Stimulated activated memory B cell treated with anti-CD40 and anti-IgM and Interleukin-4, amounts not matched to agents 10 μg/mL and 1 μg/mL and 100 μg/mL, for 72 hours (primary cell): ENCODE measurements around the gene PDE6A.
"Not testable (repeated sequence)": the region's sequence is repeated elsewhere in the genome, so short reads cannot be mapped to it uniquely, and the experiment has no call there.

ENCODE experiments used
- ATAC-seq: fragments of 150-1000 bp; cut with Tn5 transposase; 2 replicates; pipeline ENCODE4 v1.10.0; 2021
- H3K27ac Mint-ChIP-seq: one replicate; pipeline ENCODE4 v1.8.0; 2022; ENCODE audit warnings: mild to moderate bottlenecking, mixed read lengths
- H3K27me3 Mint-ChIP-seq: one replicate; pipeline ENCODE4 v1.8.0; 2022; ENCODE audit warnings: mixed read lengths
- H3K36me3 Mint-ChIP-seq: one replicate; pipeline ENCODE4 v1.8.0; 2022; ENCODE audit warnings: mixed read lengths
- H3K4me1 Mint-ChIP-seq: one replicate; pipeline ENCODE4 v1.8.0; 2022; ENCODE audit warnings: mixed read lengths
- H3K4me3 Mint-ChIP-seq: one replicate; pipeline ENCODE4 v1.8.0; 2022; ENCODE audit warnings: mild to moderate bottlenecking, moderate library complexity, mixed read lengths
- H3K9me3 Mint-ChIP-seq: one replicate; pipeline ENCODE4 v1.8.0; 2022; ENCODE audit warnings: mixed read lengths

The PDE6A gene

DNA sequence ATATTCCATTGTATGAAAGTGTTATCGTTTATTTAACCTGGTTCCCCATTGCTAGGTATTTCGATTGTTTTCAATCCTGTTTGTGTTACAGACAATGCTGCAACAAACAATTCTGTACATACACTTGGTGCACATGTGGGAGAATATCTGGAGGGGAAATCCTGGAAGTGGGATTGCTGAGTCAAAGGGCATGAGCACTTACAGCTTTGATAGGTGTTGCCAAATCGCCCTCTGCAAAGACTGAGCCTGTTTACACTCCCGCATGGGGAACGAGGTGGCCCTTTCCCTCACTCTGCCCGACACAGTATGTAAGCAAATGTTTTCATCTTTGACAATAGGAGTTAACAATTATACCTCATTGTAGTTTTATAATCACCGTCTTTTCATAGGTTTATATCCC, 66.2 kb downstream of the PDE6A start:
- Mint-ChIP-seq H3K36me3 (no peaks in the 10 kb centered on the region), H3K9me3 (peaks cover 5% of the 10 kb centered on the region), H3K27me3 (peaks cover 20% of the 10 kb centered on the region), H3K4me1 (no peaks in the 10 kb centered on the region), H3K4me3 (no peak overlapping the region), H3K27ac (no peak overlapping the region)
- no peak for ATAC-seq

DNA sequence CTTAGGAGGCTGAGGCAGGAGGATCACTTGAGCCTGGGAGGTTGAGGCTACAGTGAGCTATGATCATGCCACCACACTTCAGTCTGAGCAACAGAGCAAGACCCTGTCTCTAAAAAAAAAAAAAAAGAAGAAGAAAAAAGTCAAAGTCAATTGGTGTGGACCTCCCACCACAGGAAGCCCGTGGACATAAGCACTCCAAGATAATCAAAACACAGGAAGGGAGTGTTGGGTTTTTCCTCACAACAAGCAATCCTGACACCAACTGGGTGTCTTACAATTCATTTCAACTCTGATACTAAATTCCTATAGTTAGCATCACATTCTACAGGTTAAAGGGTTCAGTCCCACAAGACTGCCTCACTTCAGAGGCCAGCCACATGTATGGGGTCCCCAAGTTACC, 70.7 kb downstream of the PDE6A start:
- H3K4me1 Mint-ChIP-seq = no peaks in the 10 kb centered on the region
- H3K4me3 Mint-ChIP-seq = no peak overlapping the region
- H3K36me3 Mint-ChIP-seq = peaks cover 6% of the 10 kb centered on the region
- no peak for ATAC-seq
- no peak overlapping the region for H3K27ac Mint-ChIP-seq
- no peaks in the 10 kb centered on the region for H3K27me3 Mint-ChIP-seq
- no peaks in the 10 kb centered on the region for H3K9me3 Mint-ChIP-seq

GRCh38 chr5:149872351-149873040, 72.1 kb downstream of the PDE6A start:
- Mint-ChIP-seq H3K9me3 (no peaks in the 10 kb centered on the region), H3K4me1 (no peaks in the 10 kb centered on the region), H3K36me3 (peaks cover 6% of the 10 kb centered on the region), H3K4me3 (no peak overlapping the region), H3K27ac (no peak overlapping the region), H3K27me3 (no peaks in the 10 kb centered on the region)
- ATAC-seq = no peak

GRCh38 chr5:149871471-149871870, 73.1 kb downstream of the PDE6A start:
- H3K4me1 Mint-ChIP-seq = no peaks in the 10 kb centered on the region
- no peak overlapping the region for H3K27ac Mint-ChIP-seq
- no peak for ATAC-seq
- no peaks in the 10 kb centered on the region for H3K9me3 Mint-ChIP-seq
- H3K27me3 Mint-ChIP-seq = no peaks in the 10 kb centered on the region
- H3K4me3 Mint-ChIP-seq = no peak overlapping the region
- peaks cover 6% of the 10 kb centered on the region for H3K36me3 Mint-ChIP-seq

- Mint-ChIP-seq H3K4me3 (no peak overlapping the region), H3K27me3 (no peaks in the 10 kb centered on the region), H3K27ac (no peak overlapping the region), H3K4me1 (no peaks in the 10 kb centered on the region), H3K36me3 (peaks cover 6% of the 10 kb centered on the region), H3K9me3 (no peaks in the 10 kb centered on the region)
- no peak for ATAC-seq
Measured at GRCh38 chr5:149870697-149871096, 73.9 kb downstream of the PDE6A start.

- H3K27ac Mint-ChIP-seq = no peak overlapping the region
- H3K27me3 Mint-ChIP-seq = no peaks in the 10 kb centered on the region
- no peak for ATAC-seq
- no peaks in the 10 kb centered on the region for H3K9me3 Mint-ChIP-seq
- H3K36me3 Mint-ChIP-seq = peaks cover 6% of the 10 kb centered on the region
- H3K4me3 Mint-ChIP-seq = no peak overlapping the region
- H3K4me1 Mint-ChIP-seq = no peaks in the 10 kb centered on the region
Measured at GRCh38 chr5:149870232-149870631, 74.4 kb downstream of the PDE6A start.

- H3K4me3 Mint-ChIP-seq = no peak overlapping the region
- no peak overlapping the region for H3K27ac Mint-ChIP-seq
- H3K9me3 Mint-ChIP-seq = no peaks in the 10 kb centered on the region
- H3K4me1 Mint-ChIP-seq = no peaks in the 10 kb centered on the region
- H3K36me3 Mint-ChIP-seq = peaks cover 6% of the 10 kb centered on the region
- ATAC-seq = no peak
- no peaks in the 10 kb centered on the region for H3K27me3 Mint-ChIP-seq
Measured at GRCh38 chr5:149869411-149869821, 75.2 kb downstream of the PDE6A start.

- Mint-ChIP-seq H3K27me3 (no peaks in the 10 kb centered on the region), H3K27ac (no peak overlapping the region), H3K9me3 (no peaks in the 10 kb centered on the region), H3K36me3 (peaks cover 6% of the 10 kb centered on the region), H3K4me3 (no peak overlapping the region), H3K4me1 (peaks cover 7% of the 10 kb centered on the region)
- ATAC-seq = no peak
Measured at GRCh38 chr5:149865746-149866145, 78.8 kb downstream of the PDE6A start.

- ATAC-seq = no peak
- Mint-ChIP-seq H3K27ac (no peak overlapping the region), H3K27me3 (no peaks in the 10 kb centered on the region)
Measured at GRCh38 chr5:149863830-149864229, 80.8 kb downstream of the PDE6A start.

GRCh38 chr5:149863176-149863575, 81.4 kb downstream of the PDE6A start:
- no peaks in the 10 kb centered on the region for H3K36me3 Mint-ChIP-seq
- ATAC-seq = no peak
- no peak overlapping the region for H3K4me3 Mint-ChIP-seq

More at GRCh38 chr5:149863830-149864229, 80.8 kb downstream of the PDE6A start:
- Mint-ChIP-seq H3K9me3 (no peaks in the 10 kb centered on the region), H3K4me1 (peaks cover 11% of the 10 kb centered on the region), H3K36me3 (no peaks in the 10 kb centered on the region), H3K4me3 (no peak overlapping the region)

DNA sequence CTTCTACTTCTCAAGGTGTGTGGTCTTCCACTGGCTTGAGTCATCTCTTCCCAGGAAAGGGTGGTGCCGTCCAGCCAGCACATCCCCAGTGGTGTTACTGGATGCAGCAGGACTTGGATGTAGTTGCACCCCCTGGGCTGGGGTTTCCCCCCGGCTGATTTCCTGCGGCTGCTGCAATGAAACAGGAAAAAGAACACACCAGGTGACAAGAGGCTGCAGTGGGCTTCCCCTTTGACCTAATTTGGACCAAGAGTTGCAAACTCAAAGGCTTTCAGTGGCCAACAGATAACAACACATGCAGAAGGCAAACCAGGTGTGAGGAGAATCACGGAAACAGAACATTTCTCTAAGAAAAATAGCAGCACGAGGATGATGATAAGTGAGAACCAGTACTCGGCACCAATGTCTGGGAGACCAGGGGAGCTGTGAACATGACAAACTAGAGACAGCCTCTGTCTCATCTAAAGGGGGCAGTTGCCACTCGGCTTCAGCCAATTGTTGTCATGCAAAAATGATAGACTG, 83.7 kb downstream of the PDE6A start:
- no peak overlapping the region for H3K4me3 Mint-ChIP-seq
- no peaks in the 10 kb centered on the region for H3K9me3 Mint-ChIP-seq
- H3K27me3 Mint-ChIP-seq = no peaks in the 10 kb centered on the region
- H3K27ac Mint-ChIP-seq = peak overlapping the region; percentile 84
- no peaks in the 10 kb centered on the region for H3K36me3 Mint-ChIP-seq
- ATAC-seq = peak; percentile 75
- H3K4me1 Mint-ChIP-seq = peaks cover 11% of the 10 kb centered on the region

More at GRCh38 chr5:149863176-149863575, 81.4 kb downstream of the PDE6A start:
- Mint-ChIP-seq H3K4me1 (peaks cover 11% of the 10 kb centered on the region), H3K27ac (no peak overlapping the region), H3K27me3 (no peaks in the 10 kb centered on the region), H3K9me3 (no peaks in the 10 kb centered on the region)

- Mint-ChIP-seq H3K9me3 (no peaks in the 10 kb centered on the region), H3K27me3 (no peaks in the 10 kb centered on the region), H3K36me3 (no peaks in the 10 kb centered on the region), H3K4me1 (peaks cover 11% of the 10 kb centered on the region), H3K4me3 (no peak overlapping the region), H3K27ac (no peak overlapping the region)
- no peak for ATAC-seq
Measured at GRCh38 chr5:149859746-149860145, 84.8 kb downstream of the PDE6A start.

GRCh38 chr5:149858481-149858880, 86.1 kb downstream of the PDE6A start:
- peaks cover 11% of the 10 kb centered on the region for H3K4me1 Mint-ChIP-seq
- H3K27me3 Mint-ChIP-seq, H3K27ac Mint-ChIP-seq, H3K36me3 Mint-ChIP-seq, H3K4me3 Mint-ChIP-seq, H3K9me3 Mint-ChIP-seq, ATAC-seq: not testable (repeated sequence)

DNA sequence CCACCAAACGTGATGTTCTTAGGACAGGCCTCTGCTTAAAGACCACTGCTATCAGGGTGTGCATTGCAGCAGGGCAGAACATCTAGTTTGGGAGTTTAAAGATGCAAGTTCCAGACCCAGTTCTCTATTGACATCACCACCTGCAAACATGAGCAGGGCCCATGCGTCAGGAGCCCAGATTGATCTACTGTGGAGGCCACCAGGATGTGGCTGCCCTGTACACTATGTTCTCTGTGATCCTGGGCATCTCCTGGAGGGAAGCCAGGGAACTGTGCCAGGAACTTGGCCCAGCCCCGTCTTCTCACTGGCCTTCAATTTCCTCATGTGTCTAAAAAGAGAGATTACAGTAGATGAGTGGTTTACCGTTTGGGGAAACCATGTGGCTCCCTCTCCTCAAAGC, 87.1 kb downstream of the PDE6A start:
- H3K4me3 Mint-ChIP-seq = no peak overlapping the region
- no peak overlapping the region for H3K27ac Mint-ChIP-seq
- no peaks in the 10 kb centered on the region for H3K36me3 Mint-ChIP-seq
- no peak for ATAC-seq
- H3K4me1 Mint-ChIP-seq = peaks cover 11% of the 10 kb centered on the region
- H3K9me3 Mint-ChIP-seq = no peaks in the 10 kb centered on the region
- no peaks in the 10 kb centered on the region for H3K27me3 Mint-ChIP-seq

GRCh38 chr5:149855366-149855765, 89.2 kb downstream of the PDE6A start:
- H3K4me3 Mint-ChIP-seq = no peak overlapping the region
- no peaks in the 10 kb centered on the region for H3K36me3 Mint-ChIP-seq
- H3K9me3 Mint-ChIP-seq = no peaks in the 10 kb centered on the region
- H3K27me3 Mint-ChIP-seq = no peaks in the 10 kb centered on the region
- H3K4me1 Mint-ChIP-seq = peaks cover 5% of the 10 kb centered on the region
- no peak for ATAC-seq
- H3K27ac Mint-ChIP-seq = no peak overlapping the region

DNA sequence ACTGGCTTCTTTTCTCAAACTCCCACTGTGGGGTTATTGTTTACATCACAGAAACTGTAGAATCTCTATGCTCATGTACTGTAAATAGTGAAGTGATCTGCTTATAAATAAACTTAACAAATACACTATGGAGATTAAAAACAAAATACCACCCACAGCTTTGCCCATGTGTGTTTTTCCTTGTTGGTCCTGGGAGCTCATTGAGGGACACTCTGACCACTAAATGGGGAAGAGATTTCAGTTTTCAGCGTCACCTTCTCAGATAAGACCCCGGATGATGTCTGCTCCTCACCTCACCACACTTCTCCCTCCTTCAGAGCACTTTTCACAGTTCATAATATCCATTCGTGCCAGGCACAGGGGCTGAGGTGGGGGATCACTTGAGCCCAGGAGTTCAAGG, 89.7 kb downstream of the PDE6A start:
- Mint-ChIP-seq H3K9me3 (no peaks in the 10 kb centered on the region), H3K4me1 (peaks cover 5% of the 10 kb centered on the region), H3K27me3 (no peaks in the 10 kb centered on the region), H3K27ac (no peak overlapping the region), H3K4me3 (no peak overlapping the region), H3K36me3 (peaks cover under 1% of the 10 kb centered on the region)
- no peak for ATAC-seq
